HUES6 (cell line): ENCODE measurements around the gene TOM1L2.

Experiments used
- H3K27ac ChIP-seq: 2 replicates; pipeline ENCODE4 v1.7.0; 2013; ENCODE audit warnings: low read depth, mild to moderate bottlenecking, low read length, inconsistent platforms
- H3K27me3 ChIP-seq: 2 replicates; pipeline ENCODE4 v1.6.1; 2013; ENCODE audit warnings: low read length; ENCODE audit not compliant: control insufficient read depth, insufficient read depth
- H3K36me3 ChIP-seq: 2 replicates; pipeline ENCODE4 v1.6.1; 2013; ENCODE audit warnings: low read length; ENCODE audit not compliant: control insufficient read depth, insufficient read depth
- H3K4me1 ChIP-seq: 2 replicates; pipeline ENCODE4 v1.6.1; 2013; ENCODE audit warnings: low read length; ENCODE audit not compliant: control insufficient read depth, insufficient read depth
- H3K4me3 ChIP-seq: 2 replicates; pipeline ENCODE4 v1.5.1; 2013; ENCODE audit warnings: low read depth, low read length
- H3K9ac ChIP-seq: one replicate; pipeline ENCODE4 v1.6.1; 2013; ENCODE audit warnings: mild to moderate bottlenecking, low read length
- H3K9me3 ChIP-seq: 2 replicates; pipeline ENCODE4 v1.6.1; 2013; ENCODE audit warnings: low read depth, low read length; ENCODE audit not compliant: control insufficient read depth, insufficient read depth

Gene TOM1L2

DNA sequence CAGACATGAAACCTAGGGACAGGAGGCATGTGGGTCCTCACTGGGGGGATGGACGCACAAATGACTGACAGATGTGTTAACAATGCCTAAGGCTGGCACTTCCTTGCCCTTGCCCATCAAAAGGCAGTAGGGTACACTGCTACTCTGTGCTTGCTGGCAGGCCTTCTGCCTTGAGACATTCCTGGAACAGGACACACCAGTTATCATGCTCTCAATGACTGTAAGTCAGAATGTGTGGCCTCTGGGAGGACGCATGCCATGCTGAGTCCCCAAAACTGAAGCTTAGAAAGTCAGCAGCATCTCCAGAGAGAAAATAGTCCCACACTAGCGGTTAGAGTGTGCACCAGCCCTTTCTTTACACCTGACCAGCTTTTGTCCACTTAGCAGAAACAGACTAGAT lies 119.3 kb downstream of the TOM1L2 start:
- no peak overlapping the region for H3K4me3 ChIP-seq
- H3K27me3 ChIP-seq, result no peaks in the 10 kb centered on the region
- peaks cover 38% of the 10 kb centered on the region for H3K4me1 ChIP-seq
- H3K9me3 ChIP-seq, result no peaks in the 10 kb centered on the region
- no peak overlapping the region for H3K27ac ChIP-seq
- H3K9ac ChIP-seq, result no peak overlapping the region
- no peaks in the 10 kb centered on the region for H3K36me3 ChIP-seq

DNA sequence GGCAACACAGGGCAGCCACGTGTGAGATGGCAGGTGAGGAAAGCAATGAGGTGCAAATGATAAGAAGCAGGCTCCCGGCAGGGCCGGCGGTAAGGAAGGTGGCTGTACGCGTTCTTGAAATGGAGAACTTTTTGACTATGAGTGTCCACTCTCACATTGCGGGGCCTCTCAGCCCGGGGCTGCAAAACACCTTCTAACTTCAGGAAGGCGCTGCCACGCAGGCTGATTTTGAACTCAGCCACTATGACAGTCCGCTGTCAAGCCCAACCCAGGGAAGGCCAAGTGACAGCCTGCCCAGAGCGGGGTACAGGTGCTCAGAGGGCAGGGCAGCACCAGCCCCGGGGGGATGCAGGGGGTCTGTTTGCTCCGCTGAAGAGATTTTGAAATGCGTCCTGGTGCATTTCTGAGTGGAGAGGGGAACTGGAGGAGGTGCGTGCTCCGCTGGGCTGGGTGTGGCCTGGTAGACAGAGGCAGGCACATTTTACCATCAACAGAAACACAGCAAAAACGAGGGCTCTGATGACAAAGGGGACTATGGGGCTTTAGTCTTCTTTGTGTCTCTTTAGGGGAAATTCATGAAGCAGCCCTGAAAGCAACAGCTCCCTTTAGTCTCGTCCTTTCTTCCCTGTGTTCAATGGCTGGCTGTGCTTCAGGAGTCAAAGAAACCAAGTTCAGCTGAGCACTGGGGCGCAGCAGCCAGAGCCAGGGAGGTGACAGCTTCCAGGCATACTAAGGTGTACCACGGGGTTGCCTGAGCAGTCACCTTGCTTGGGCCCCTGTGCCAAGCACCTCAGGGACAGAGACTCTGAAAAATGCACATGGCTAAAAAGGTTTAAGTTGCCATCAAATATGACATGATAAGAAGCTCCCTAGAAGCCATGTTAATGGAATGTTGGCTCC lies 120.8 kb downstream of the TOM1L2 start:
- Histone ChIP-seq H3K27me3 (no peaks in the 10 kb centered on the region), H3K4me1 (peaks cover 44% of the 10 kb centered on the region), H3K9me3 (no peaks in the 10 kb centered on the region), H3K27ac (no peak overlapping the region), H3K36me3 (no peaks in the 10 kb centered on the region), H3K9ac (no peak overlapping the region), H3K4me3 (no peak overlapping the region)

DNA sequence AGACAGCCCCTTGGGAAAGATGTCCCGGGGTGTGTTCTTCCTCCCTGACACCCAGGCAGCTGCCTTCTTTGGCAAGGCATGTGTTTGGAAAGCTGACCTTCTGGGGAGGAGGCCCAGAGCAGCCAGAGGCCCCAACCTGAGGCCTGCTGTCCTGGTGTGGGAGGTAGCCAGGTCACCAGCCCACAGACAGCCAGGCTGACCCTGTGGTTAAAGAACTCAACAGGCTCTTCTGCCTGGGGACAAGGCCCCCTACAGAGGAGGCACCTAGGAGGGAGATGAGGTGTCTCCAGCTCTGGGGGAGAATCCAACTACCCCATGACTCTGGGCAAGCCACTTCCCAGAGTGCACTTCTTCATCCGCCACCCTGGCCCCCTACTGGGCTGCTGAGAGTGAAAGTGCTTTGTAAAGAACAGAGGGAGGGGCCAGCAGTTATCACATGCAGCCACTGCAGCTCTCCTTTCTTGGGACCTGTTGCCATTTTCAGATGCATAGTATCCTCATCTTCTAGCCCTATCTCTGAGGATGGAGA lies 122.3 kb downstream of the TOM1L2 start:
- Histone ChIP-seq H3K27ac (no peak overlapping the region), H3K27me3 (no peaks in the 10 kb centered on the region), H3K9me3 (no peaks in the 10 kb centered on the region), H3K4me3 (no peak overlapping the region), H3K4me1 (peaks cover 49% of the 10 kb centered on the region), H3K9ac (no peak overlapping the region), H3K36me3 (no peaks in the 10 kb centered on the region)

DNA sequence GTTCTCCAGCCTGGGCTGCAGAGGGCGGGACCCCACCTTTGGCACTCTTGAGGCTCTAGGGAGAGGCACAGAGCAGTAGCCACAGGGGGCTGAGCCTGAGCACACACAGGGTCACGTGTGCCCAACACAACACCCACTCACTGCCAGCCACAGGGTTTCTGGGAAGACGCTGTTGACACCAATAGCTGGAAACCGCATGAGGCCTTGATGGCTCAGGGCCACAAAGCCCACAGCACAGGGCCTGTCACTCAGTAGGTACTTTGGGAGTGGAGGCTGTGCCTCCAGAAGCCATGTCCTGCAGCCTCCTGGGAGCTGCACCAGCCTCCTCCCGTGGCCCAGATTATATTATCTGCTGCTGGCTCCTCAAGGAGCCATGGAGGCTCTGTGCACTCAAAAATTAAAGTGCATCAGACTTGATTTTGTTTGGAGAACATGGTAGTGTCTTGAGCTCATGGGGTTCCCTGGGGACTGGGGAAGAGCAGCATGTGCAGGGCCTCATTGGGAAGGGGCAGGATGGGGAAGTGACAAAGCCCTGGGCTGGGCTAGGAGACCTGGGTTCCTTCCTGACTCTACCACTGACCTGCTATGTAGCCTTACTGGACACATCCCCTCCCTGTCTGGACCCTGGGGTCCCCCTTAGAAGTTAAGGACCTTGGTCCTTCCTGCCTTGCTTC lies 122.9 kb downstream of the TOM1L2 start:
- H3K9me3 ChIP-seq, result no peaks in the 10 kb centered on the region
- H3K4me3 ChIP-seq, result no peak overlapping the region
- no peaks in the 10 kb centered on the region for H3K36me3 ChIP-seq
- H3K27me3 ChIP-seq, result no peaks in the 10 kb centered on the region
- peaks cover 50% of the 10 kb centered on the region for H3K4me1 ChIP-seq
- no peak overlapping the region for H3K9ac ChIP-seq
- H3K27ac ChIP-seq, result no peak overlapping the region

DNA sequence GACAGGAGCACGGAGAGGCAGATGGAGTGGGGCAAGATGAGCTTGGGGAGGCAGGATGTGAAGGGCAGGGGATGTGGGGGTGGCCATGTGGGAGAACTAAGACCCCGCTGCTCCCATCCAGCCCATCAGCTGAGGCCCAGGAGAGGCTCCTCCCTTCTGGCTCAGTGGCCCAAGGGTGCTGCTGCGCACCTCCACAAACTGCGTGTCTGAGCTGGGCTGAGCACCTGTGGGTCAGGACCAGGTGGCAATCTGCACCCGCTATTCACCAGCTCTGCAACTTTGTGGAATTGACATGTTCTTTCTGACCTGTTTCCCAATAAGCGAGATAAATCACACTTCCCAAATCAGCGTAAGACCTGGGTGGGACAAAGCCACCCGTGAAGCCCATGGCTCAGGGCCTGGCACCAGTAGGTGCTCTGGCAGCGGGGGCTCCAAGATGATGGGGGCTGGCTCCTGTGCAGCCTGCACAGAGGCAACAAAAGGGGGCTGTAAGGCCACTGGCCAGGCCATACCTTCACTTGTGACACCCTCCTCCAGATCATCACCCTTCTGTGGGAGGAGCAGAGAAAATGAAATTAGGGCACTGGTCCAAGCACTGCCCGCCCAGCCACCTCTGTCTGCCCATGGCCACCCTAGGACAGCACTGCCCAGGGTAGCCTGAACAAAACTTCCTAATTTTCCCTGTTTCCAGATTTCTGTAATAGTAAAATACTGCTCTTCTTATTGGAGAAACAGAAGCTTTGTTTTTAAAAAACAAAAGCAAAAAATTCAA lies 123.7 kb downstream of the TOM1L2 start:
- Histone ChIP-seq H3K9ac (no peak overlapping the region), H3K4me1 (peaks cover 50% of the 10 kb centered on the region), H3K9me3 (no peaks in the 10 kb centered on the region), H3K27me3 (no peaks in the 10 kb centered on the region), H3K36me3 (no peaks in the 10 kb centered on the region), H3K27ac (no peak overlapping the region), H3K4me3 (no peak overlapping the region)

DNA sequence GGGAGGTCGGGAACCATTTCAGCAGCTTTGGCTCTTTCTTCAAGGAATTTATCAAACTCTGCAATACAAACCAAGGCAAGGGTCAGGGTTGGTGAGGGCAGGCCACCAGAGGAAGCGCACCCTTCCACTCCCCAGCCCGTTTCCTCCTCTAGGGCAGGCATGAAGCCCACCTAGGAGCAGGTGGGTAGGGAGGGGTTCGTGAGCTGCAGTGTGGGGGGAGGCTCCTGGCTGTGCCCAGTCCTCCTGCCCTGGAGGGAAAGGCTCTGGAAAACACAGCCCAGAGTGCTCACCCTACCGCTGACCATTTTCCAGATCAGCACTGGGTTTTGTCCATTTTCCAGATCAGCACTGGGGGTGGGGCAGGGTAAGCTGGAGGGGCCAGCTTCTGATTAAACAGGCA lies 124.5 kb downstream of the TOM1L2 start:
- Histone ChIP-seq H3K4me3 (no peak overlapping the region), H3K27me3 (no peaks in the 10 kb centered on the region), H3K36me3 (no peaks in the 10 kb centered on the region), H3K9ac (no peak overlapping the region), H3K4me1 (peaks cover 50% of the 10 kb centered on the region), H3K9me3 (no peaks in the 10 kb centered on the region), H3K27ac (no peak overlapping the region)

DNA sequence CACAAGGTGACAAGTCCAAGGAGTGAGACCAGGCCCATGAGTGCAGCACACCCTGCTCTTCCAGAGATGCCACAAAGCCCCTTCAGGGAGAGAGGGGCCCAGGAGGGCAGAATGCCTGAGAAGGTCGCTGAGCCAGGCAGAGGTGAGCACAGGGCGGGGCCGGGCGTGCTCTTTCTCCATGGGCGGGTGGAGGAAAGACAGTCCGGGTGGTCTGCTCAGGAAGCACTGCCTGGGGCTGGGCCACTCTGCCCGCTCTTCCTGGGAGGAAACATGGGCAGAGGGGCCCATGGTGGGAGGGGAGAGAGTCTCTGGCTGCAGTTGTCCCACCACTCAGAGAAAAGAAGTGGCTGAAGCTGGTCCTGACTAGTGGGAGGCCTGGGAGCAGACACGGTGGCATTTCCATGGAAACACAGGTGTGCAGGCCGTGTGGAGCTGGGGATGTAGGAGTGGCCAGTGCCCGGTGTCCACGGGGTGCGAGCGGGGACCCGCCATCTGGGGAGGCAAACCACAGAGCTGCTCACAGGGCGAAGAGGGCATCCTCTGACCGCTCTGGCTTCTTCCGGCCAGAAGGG lies 125.0 kb downstream of the TOM1L2 start:
- Histone ChIP-seq H3K4me1 (peaks cover 52% of the 10 kb centered on the region), H3K9ac (no peak overlapping the region)

DNA sequence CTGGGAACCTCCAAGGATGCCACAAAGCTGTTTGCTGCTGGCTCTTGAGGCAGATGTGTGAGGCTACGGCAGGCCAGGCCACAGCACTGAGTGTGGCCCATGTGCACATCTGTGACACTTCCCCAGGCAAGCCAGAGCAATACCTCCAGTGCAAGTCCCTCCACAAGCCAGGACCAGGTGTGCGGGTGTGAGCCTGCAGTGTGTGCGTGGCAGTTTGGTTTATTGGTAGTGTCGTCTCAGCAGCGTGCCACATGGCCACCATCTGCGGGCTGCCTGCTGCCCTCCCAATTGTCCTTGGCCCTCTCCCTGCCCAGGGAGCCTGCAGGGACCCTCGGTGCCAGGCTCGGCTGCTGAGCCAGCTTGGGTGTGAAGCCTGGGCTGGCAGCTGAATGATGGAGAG lies 125.6 kb downstream of the TOM1L2 start:
- no peaks in the 10 kb centered on the region for H3K27me3 ChIP-seq
- H3K4me1 ChIP-seq, result peaks cover 55% of the 10 kb centered on the region
- H3K9me3 ChIP-seq, result no peaks in the 10 kb centered on the region
- H3K27ac ChIP-seq, result no peak overlapping the region
- H3K4me3 ChIP-seq, result no peak overlapping the region
- no peak overlapping the region for H3K9ac ChIP-seq
- H3K36me3 ChIP-seq, result no peaks in the 10 kb centered on the region

More for the DNA sequence above, 125.0 kb downstream of the TOM1L2 start:
- Histone ChIP-seq H3K36me3 (no peaks in the 10 kb centered on the region), H3K4me3 (no peak overlapping the region), H3K27ac (no peak overlapping the region), H3K27me3 (no peaks in the 10 kb centered on the region), H3K9me3 (no peaks in the 10 kb centered on the region)

DNA sequence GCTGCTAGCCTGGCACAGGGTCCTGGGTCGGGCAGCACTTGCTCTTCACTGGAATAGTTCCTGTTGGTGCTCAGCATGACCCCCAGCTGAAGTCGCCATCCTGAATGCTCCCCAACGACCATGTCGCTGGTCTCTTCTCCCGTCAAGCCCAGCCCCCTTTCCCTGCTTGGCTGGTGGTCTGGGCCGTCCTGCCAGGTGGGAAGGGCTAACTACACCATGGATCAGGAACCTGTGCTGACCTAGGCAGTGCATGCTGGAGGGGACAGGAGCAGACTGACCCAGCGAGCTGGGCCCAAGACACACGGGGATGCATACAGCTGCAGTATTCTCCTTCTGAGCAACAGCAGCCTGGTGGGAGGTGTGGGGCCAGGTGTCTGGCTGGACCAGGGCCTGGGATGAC lies 126.2 kb downstream of the TOM1L2 start:
- no peak overlapping the region for H3K27ac ChIP-seq
- H3K4me3 ChIP-seq, result no peak overlapping the region
- H3K27me3 ChIP-seq, result no peaks in the 10 kb centered on the region
- H3K4me1 ChIP-seq, result peaks cover 56% of the 10 kb centered on the region
- H3K9me3 ChIP-seq, result no peaks in the 10 kb centered on the region
- H3K9ac ChIP-seq, result no peak overlapping the region
- H3K36me3 ChIP-seq, result no peaks in the 10 kb centered on the region

DNA sequence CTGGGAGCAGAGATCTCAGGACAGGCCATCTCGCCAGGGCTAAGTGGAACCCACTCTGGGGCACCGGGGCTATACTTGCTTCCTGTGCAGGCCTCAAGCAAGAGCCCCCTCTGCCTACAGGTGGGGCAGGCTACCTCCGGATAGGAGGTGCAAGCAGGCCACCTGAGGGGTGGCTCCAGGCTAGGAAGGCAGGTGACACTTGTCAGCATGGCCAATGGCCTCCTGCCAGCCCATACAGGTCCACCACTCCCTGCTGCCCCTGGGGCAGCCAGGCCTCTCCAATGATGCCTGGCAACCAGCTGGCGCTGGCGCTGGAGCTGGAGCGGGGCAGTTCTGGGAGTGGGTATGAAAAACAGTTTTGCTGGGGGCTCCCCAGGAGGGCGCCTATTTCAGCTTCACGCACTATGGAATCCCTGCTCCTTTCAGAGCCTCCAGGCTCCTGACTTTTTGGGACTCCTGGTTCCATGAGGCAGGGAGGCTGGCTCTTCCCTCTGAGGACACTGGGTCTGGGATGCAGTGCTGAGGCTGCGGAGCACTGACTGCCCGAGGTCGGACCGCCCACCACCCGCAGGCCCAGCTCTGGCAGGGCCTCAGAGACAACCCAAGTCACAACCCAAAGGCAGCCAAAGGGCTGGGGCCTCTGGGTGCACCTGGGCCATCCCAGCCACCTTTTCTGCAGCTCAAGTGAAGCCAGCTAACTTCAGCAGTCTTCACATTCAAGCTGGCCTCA lies 127.0 kb downstream of the TOM1L2 start:
- Histone ChIP-seq H3K4me1 (peaks cover 53% of the 10 kb centered on the region), H3K9ac (no peak overlapping the region)

More for the DNA sequence above, 127.0 kb downstream of the TOM1L2 start:
- Histone ChIP-seq H3K9me3 (no peaks in the 10 kb centered on the region), H3K4me3 (no peak overlapping the region), H3K27me3 (no peaks in the 10 kb centered on the region), H3K36me3 (no peaks in the 10 kb centered on the region), H3K27ac (no peak overlapping the region)
